Measurements from ENCODE around the gene CSNK1G1.

The CSNK1G1 gene

DNA sequence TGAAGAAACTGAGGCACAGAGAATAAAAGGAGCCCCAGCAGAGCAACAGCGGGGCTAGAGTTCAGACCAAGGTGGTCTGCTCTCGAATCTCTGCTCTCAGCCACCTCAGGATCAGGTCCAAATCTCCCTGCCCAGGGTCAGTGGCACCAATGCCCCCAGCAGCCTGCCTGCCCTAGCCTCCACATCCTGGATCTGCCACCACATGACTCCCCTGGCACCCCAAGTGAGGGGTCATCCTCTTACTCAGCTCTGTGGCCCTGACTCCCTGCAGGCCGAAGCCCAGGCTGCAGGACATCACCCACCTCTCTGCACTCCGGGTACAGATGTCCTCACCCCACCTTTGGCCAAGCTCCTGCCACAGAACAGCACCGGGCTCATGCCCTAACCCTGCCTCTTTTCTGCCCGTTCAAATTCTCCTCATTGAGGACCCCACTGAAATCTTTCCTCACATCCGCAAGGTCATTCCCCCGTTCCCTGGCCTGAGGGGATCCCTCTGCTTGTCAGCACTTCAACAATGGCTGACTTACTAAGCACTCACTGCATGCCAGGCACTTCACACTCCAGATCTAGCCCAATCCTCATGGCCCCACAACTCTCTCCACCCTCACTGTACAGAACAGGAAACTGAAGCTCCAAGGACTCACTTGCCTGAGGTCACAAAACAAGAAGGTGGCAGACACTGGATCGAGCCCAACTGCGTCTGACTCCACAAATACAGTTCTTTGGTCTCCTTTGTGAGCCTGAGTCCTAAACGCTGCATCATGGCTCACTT is 197.4 kb downstream of the CSNK1G1 start:
- no peaks in the 10 kb centered on the region for H3K9me3 ChIP-seq
- no peak for TF ChIP-seq CTCF (IDR thresholded peaks at IDR 0.05; ENCODE audit: low read depth, low read length)
- peaks cover 63% of the 10 kb centered on the region for H3K36me3 ChIP-seq
- DNase-seq, result no peak
- no peaks in the 10 kb centered on the region for H3K4me1 ChIP-seq
- no peaks in the 10 kb centered on the region for H3K27me3 ChIP-seq
- H3K4me3 ChIP-seq (ENCODE audit: low read depth, low read length), result no peak overlapping the region

DNA sequence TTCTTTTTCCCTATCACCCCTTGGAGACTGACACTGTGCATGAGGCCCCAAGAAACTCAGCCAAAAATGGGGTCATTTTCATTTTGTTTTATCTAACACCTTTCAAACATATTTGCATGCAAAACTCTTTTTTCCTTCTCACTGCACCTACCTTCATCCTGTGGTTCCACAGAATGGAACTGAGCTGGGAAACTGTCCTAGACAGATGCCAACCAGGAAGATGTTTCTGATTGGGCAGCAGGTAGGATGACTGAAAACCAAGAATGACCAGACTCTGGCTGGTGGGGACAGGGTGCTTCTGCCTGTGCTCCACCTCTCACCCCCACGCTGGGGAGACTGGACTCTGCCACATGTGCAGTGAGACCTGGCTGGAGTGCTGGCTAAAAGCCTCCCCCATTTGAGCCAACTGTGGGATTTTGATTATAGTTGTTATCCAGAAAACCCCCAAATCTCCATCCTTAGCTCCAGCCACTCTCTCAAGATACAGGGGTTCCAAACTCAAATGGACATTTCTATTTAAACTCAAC is 198.3 kb downstream of the CSNK1G1 start:
- TF ChIP-seq CTCF (IDR thresholded peaks at IDR 0.05; ENCODE audit: low read depth, low read length), result no peak
- Histone ChIP-seq H3K36me3 (peaks cover 62% of the 10 kb centered on the region), H3K27me3 (peaks cover 3% of the 10 kb centered on the region), H3K4me1 (no peaks in the 10 kb centered on the region), H3K4me3 (ENCODE audit: low read depth, low read length) (no peak overlapping the region), H3K9me3 (no peaks in the 10 kb centered on the region)
- DNase-seq, result no peak

DNA sequence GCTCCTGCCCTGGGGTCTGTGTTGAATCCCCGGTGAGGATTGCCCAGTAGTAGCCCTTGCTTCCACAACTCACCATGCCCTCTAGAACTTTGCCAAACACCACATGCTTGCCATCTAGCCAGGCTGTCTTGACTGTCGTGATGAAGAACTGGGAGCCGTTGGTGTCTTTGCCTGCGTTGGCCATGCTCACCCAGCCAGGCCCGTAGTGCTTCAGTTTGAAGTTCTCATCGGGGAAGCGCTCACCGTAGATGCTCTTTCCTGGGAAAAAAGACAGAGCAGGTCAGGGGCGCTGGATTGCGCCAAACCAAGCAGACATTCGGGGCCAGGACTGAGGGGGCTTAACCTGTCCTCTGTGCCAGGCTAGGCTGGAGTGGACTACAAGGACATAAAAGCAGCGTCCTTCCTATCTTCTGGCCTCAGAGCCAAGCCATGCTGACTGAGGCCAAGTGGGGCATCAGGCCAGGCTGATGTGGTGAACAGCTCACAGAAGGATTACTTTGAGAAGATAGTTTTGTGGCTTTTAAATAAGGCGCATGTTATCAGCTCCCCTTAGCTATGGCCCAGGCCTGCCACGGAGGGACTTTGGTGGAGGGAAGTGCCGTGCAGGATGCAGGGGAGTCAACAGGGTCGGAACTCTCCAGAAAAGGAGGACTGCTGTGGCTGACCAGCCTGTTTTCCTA is 199.2 kb downstream of the CSNK1G1 start:
- Histone ChIP-seq H3K4me1 (no peaks in the 10 kb centered on the region), H3K9me3 (no peaks in the 10 kb centered on the region), H3K36me3 (peaks cover 59% of the 10 kb centered on the region), H3K4me3 (ENCODE audit: low read depth, low read length) (no peak overlapping the region), H3K27me3 (peaks cover 12% of the 10 kb centered on the region)
- no peak for DNase-seq
- no peak for TF ChIP-seq CTCF (IDR thresholded peaks at IDR 0.05; ENCODE audit: low read depth, low read length)

DNA sequence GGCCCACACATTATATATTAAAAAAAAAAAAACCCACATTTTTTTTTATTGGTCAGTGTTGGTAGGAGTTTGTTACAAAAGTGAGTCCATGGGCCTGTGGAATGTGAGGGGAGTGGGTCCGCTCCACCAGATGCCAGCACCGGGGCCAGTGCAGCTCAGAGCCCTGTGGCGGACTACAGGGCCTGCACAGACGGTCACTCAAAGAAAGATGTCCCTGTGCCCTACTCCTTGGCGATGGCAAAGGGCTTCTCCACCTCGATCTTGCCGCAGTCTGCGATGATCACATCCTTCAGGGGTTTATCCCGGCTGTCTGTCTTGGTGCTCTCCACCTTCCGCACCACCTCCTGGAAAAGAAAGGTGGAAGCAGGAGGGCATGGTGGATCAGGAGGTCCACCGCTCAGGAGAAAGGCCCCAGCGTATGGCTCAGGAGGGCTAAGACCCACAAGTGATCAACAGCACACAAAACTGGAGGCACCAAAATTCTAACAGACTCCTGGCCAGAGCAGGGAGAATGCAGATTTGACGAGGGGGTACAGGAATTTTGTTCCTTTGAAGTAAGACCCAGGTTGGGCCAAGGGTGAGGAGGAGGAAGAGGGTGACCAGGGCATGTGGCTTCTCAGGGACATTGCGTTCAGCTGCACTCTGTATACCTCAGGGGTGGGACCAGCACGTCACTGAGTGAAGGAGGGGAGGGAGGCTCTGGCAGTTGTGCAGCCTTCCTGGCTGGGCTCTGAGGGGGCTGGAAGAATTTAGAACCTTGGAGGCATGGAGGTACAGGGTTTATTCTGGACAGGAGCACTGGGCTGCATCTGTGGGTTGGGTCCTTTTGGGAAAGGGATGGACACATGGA is 199.9 kb downstream of the CSNK1G1 start:
- no peak for TF ChIP-seq CTCF (IDR thresholded peaks at IDR 0.05; ENCODE audit: low read depth, low read length)
- Histone ChIP-seq H3K27me3 (peaks cover 13% of the 10 kb centered on the region), H3K4me3 (ENCODE audit: low read depth, low read length) (no peak overlapping the region), H3K4me1 (no peaks in the 10 kb centered on the region), H3K36me3 (peaks cover 53% of the 10 kb centered on the region), H3K9me3 (no peaks in the 10 kb centered on the region)
- no peak for DNase-seq

DNA sequence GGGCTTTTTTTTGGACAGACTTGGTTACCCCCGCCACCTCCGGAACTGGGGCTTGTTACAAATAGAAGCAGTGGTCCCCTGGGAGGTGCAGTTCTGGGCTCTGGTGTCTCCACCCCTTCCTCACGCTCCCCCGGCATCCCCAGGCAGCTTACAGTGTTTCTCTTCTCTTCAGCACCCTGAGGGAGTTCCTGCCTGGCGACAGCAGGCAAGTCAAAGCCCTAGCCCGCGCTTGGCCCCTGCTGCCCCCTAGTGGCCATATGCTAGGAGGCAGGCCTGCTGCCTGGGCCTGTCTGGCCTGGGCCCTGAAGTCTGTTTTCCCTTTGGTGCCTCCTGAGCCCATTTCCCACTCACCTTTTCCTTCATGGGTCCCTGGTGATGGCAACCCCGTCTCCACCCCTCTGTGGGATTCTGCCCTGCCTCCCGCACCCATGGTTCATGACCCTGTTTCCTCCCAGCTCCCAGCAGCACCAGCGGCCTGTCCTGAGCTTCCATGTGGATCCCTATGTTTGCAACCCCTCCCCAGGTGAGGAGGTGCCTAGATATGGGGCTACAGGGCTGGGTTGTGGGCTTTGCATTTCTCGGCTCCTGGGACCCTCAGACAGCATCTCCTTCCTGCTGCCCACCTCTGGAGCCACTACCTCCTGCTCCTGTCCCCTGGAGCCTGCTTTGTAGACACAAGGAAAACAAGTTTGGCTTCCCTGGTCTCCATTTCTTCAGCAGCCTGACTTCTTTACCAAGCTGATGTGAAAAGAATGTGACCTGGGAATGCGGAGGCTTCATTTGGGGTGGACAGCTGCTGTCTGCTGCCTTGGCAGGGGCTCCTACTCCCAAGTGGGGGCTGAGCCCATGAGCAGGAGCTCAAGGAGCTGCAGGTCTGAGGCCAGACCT is 202.2 kb downstream of the CSNK1G1 start:
- H3K36me3 ChIP-seq, result peaks cover 30% of the 10 kb centered on the region
- TF ChIP-seq CTCF (IDR thresholded peaks at IDR 0.05; ENCODE audit: low read depth, low read length), result peak; percentile 97
- peak overlapping the region; percentile 32 for H3K4me3 ChIP-seq (ENCODE audit: low read depth, low read length)
- peak; percentile 94 for DNase-seq
- peaks cover 13% of the 10 kb centered on the region for H3K27me3 ChIP-seq
- no peaks in the 10 kb centered on the region for H3K4me1 ChIP-seq
- no peaks in the 10 kb centered on the region for H3K9me3 ChIP-seq

All from BE2C (cell line).